IPS-18c (cell line): ENCODE data around the gene RETN.

ENCODE experiments used
- H3K4me3 ChIP-seq: 2 replicates; pipeline ENCODE4 v1.7.0; 2013; ENCODE audit warnings: low read depth, mild to moderate bottlenecking, low read length, moderate library complexity; ENCODE audit not compliant: insufficient read depth
- H3K9me3 ChIP-seq: one replicate; pipeline ENCODE4 v1.6.1; 2013; ENCODE audit warnings: mild to moderate bottlenecking, low read length, moderate library complexity; ENCODE audit not compliant: control insufficient read depth, insufficient read depth

The RETN gene

GRCh38 chr19:7676376-7676775 lies 7.5 kb downstream of the RETN start:
- H3K4me3 ChIP-seq: no peak overlapping the region
- no peaks in the 10 kb centered on the region for H3K9me3 ChIP-seq

GRCh38 chr19:7676854-7677253 lies 8.0 kb downstream of the RETN start, which contains the start of gene MCEMP1:
Gene MCEMP1 (plus strand): TSS chr19:7677090. CDS start chr19:7677121, 31 bp downstream.
- Histone ChIP-seq H3K9me3 (no peaks in the 10 kb centered on the region), H3K4me3 (no peak within 1 kb of the TSS)

- no peak overlapping the region for H3K4me3 ChIP-seq
- H3K9me3 ChIP-seq: no peaks in the 10 kb centered on the region
These were observed 8.9 kb downstream of the RETN start for GRCh38 chr19:7677669-7678311.

- no peak overlapping the region for H3K4me3 ChIP-seq
- H3K9me3 ChIP-seq: no peaks in the 10 kb centered on the region
These were observed 10.3 kb downstream of the RETN start for GRCh38 chr19:7678971-7679751.

GRCh38 chr19:7679771-7680605 lies 11.1 kb downstream of the RETN start:
- H3K4me3 ChIP-seq: no peak overlapping the region; the same call in 1 of the 2 replicates
- no peaks in the 10 kb centered on the region for H3K9me3 ChIP-seq

- Histone ChIP-seq H3K9me3 (no peaks in the 10 kb centered on the region), H3K4me3 (peak within 1 kb of the TSS; percentile 91)
These were observed 11.9 kb downstream of the RETN start, which contains the start of gene TRAPPC5 for GRCh38 chr19:7680606-7681339. Gene TRAPPC5 (plus strand): TSS chr19:7680833. CDS start chr19:7682254, 1,421 bp downstream.

- peak overlapping the region; percentile 91 for H3K4me3 ChIP-seq
These were observed 12.7 kb downstream of the RETN start for GRCh38 chr19:7681340-7682174.

GRCh38 chr19:7682175-7682855 lies 13.5 kb downstream of the RETN start:
- Histone ChIP-seq H3K4me3 (peak overlapping the region; percentile 34; the same call in 1 of the 2 replicates), H3K9me3 (no peaks in the 10 kb centered on the region)

More at GRCh38 chr19:7681340-7682174, 12.7 kb downstream of the RETN start:
- H3K9me3 ChIP-seq: no peaks in the 10 kb centered on the region

- Histone ChIP-seq H3K9me3 (no peaks in the 10 kb centered on the region), H3K4me3 (no peak overlapping the region)
These were observed 16.9 kb downstream of the RETN start for GRCh38 chr19:7685546-7686445.

GRCh38 chr19:7687177-7687576 lies 18.3 kb downstream of the RETN start:
- Histone ChIP-seq H3K4me3 (no peak overlapping the region), H3K9me3 (no peaks in the 10 kb centered on the region)

GRCh38 chr19:7689165-7689564 lies 20.3 kb downstream of the RETN start:
- Histone ChIP-seq H3K9me3 (no peaks in the 10 kb centered on the region), H3K4me3 (no peak overlapping the region)

GRCh38 chr19:7690779-7691258 lies 22.0 kb downstream of the RETN start:
- Histone ChIP-seq H3K9me3 (no peaks in the 10 kb centered on the region), H3K4me3 (no peak overlapping the region)

- H3K9me3 ChIP-seq: no peaks in the 10 kb centered on the region
- H3K4me3 ChIP-seq: no peak overlapping the region
These were observed 22.6 kb downstream of the RETN start for GRCh38 chr19:7691497-7691896.

- Histone ChIP-seq H3K9me3 (no peaks in the 10 kb centered on the region), H3K4me3 (no peak overlapping the region)
These were observed 23.7 kb downstream of the RETN start for GRCh38 chr19:7692417-7693088.
